ENCODE results near the gene LAG3. TPM values are rescaled to one million over a fixed set of nuclear protein-coding genes. Genes with fewer than 3 reads are reported as not detected.

LAG3 gene
- total and polyA plus RNA-seq, 10 of the 15 experiments (the other 5 are each of a cell fraction or from before 2014, with no cell fraction given): 0.52 to 4.2 (median 1.0) TPM; not detected in 1

GRCh38 chr12:6826125-6826733, 53.9 kb downstream of the LAG3 start:
- no peaks in the 10 kb centered on the region for H3K79me2 ChIP-seq (ENCODE audit: control insufficient read depth, insufficient read depth, low read length)
- FAIRE-seq (no peak), ATAC-seq (no peak), DNase-seq (ENCODE audit: low read depth, low spot score) (no peak)
- BruUV-seq (replicated peaks): no TSS peak
- intact Hi-C loops (cut with micrococcal nuclease; ENCODE audit: unreplicated experiment) (loop anchor here (5.0 kb wide), 1 partner anchor 89 kb away; no protein-coding TSS in a partner anchor), in situ Hi-C loops (cut with MboI) (loop anchor here (5.0 kb wide), 1 partner anchor 74 kb away; the partner anchor contains the start of gene MLF2)
- no peaks in the 10 kb centered on the region for H3K36me3 ChIP-seq (ENCODE audit: control insufficient read depth in 2 of 2, insufficient read depth in 2 of 2, low read length in 1 of 2)
- ChIA-PET CTCF (interaction anchor here (0.7 to 5.1 kb wide), 15 partner anchors 8 to 133 kb away, joined by 3 to 71 read pairs (median 4); partner anchors contain the start of genes COPS7A, MLF2, SPSB2 and USP5), POLR2A (interaction anchor here (1.3 kb wide), 1 partner anchor 191 kb away, joined by 3 read pairs; no protein-coding TSS in a partner anchor), RAD21 (ENCODE audit: unreplicated experiment) (interaction anchor here (0.5 to 4.2 kb wide), 4 partner anchors 18 to 138 kb away, joined by 3 to 25 read pairs (median 6); partner anchors contain the start of genes MLF2, PTMS and ZNF384), SMC1A (ENCODE audit: uncharacterized antibody, unreplicated experiment) (interaction anchor here (0.8 to 4.8 kb wide), 5 partner anchors 8 to 90 kb away, joined by 3 to 23 read pairs (median 6); partner anchors contain the start of gene MLF2)
- TF ChIP-seq MXI1 (IDR thresholded peaks at IDR 0.05; ENCODE audit: low read depth, low read length): no peak
- no peak for TF ChIP-seq USF1 (IDR thresholded peaks at IDR 0.05; ENCODE audit: borderline replicate concordance, extremely low read length, insufficient read depth, low read depth, low read length)
- TF ChIP-seq HCFC1 (IDR thresholded peaks at IDR 0.05; ENCODE audit: low read length): no peak
- no peak for TF ChIP-seq CBX5 (IDR thresholded peaks at IDR 0.05; ENCODE audit: low read depth)
- no peak for TF ChIP-seq SUPT20H (IDR thresholded peaks at IDR 0.05; ENCODE audit: borderline replicate concordance, control insufficient read depth, low read depth, low read length)
- TF ChIP-seq JUNB (IDR thresholded peaks at IDR 0.05): no peak
- TF ChIP-seq CHD4 (IDR thresholded peaks at IDR 0.05): no peak
- no peak for TF ChIP-seq ATF2 (IDR thresholded peaks at IDR 0.05; ENCODE audit: low read length)
- TF ChIP-seq TCF3 (IDR thresholded peaks at IDR 0.05; ENCODE audit: borderline replicate concordance, insufficient read depth, low read depth, low read length): no peak
- TF ChIP-seq MLLT1 (IDR thresholded peaks at IDR 0.05): no peak
- TF ChIP-seq PAX5 (IDR thresholded peaks at IDR 0.05; ENCODE audit: borderline replicate concordance, low read depth, low read length): no peak
- no peak for TF ChIP-seq SMAD1 (IDR thresholded peaks at IDR 0.05; ENCODE audit: low read depth, partially characterized antibody)
- no peak for TF ChIP-seq ZBED1 (IDR thresholded peaks at IDR 0.05; ENCODE audit: borderline replicate concordance)
- no peak for TF ChIP-seq BACH1 (IDR thresholded peaks at IDR 0.05; ENCODE audit: borderline replicate concordance)
- TF ChIP-seq SUZ12 (IDR thresholded peaks at IDR 0.05; ENCODE audit: unreplicated experiment): no peak
- no peak overlapping the region for H3K4me3 ChIP-seq
- H3K27me3 ChIP-seq (replicated peaks in 1 of 2; ENCODE audit: control insufficient read depth in 2 of 2, insufficient read depth in 2 of 2, low read length in 1 of 2): peaks cover 27 to 32% of the 10 kb centered on the region in 2 experiments
- H4K20me1 ChIP-seq (ENCODE audit: control insufficient read depth, insufficient read depth): no peaks in the 10 kb centered on the region
- no peak overlapping the region for H3K27ac ChIP-seq (ENCODE audit: control insufficient read depth, insufficient read depth)
- 43% methylated on average over 17 of the region's 17 CpGs for WGBS (ENCODE audit: insufficient coverage, insufficient replicate concordance, low lambda C conversion rate, missing lambda C conversion rate)
- H2AFZ ChIP-seq (ENCODE audit: control insufficient read depth, low read depth, low read length): no peak overlapping the region
- peaks cover 4% of the 10 kb centered on the region for H3K4me1 ChIP-seq (ENCODE audit: control insufficient read depth, insufficient read depth, low read length)
- no peaks in the 10 kb centered on the region for H3K9me3 ChIP-seq (replicated peaks; ENCODE audit: control insufficient read depth, insufficient read depth, low read length)
- H3K9ac ChIP-seq (ENCODE audit: control insufficient read depth, insufficient read depth, low read length): no peak overlapping the region
- no peak overlapping the region for H3K4me2 ChIP-seq (ENCODE audit: control insufficient read depth, insufficient read depth)

Data from GM12878 (cell line).